K562 (cell line): ENCODE results near the gene ZDHHC14. TPM values are rescaled to one million over a fixed set of nuclear protein-coding genes. Genes with fewer than 3 reads are reported as not detected.

Experiments used
- DPF2 ChIP-seq: fragments of 450-650 bp; IDR thresholded peaks from 2 replicates; pipeline ENCODE4 v1.6.1; 2016
- GATA2 ChIP-seq: sonication (generic); formaldehyde crosslinking; IDR thresholded peaks from 2 replicates; pipeline ENCODE4 v1.4.0; 2020; ENCODE audit warnings: mild to moderate bottlenecking, missing genetic modification reagents
- GTF2F1 ChIP-seq: IDR thresholded peaks from 2 replicates; pipeline ENCODE4 v1.6.1; 2011; ENCODE audit warnings: low read depth, low read length, improper control_type of control experiment
- HMG20B ChIP-seq: fragments of 250-450 bp; sonication (Bioruptor Pico); IDR thresholded peaks from 2 replicates; pipeline ENCODE4 v1.5.0; 2021; ENCODE audit warnings: mild to moderate bottlenecking
- MED1 ChIP-seq: sonication (generic); formaldehyde crosslinking; IDR thresholded peaks from 2 replicates; pipeline ENCODE4 v1.8.1; 2023; ENCODE audit warnings: missing genetic modification reagents, borderline replicate concordance
- MEF2D ChIP-seq: conservative IDR thresholded peaks from 2 replicates; pipeline ENCODE4 v1.6.1; 2016; ENCODE audit warnings: low read depth, missing genetic modification characterization, missing compliant biosample characterization
- MTA3 ChIP-seq: fragments of 450-650 bp; formaldehyde crosslinking; IDR thresholded peaks from 2 replicates; pipeline ENCODE4 v1.6.1; 2017; ENCODE audit warnings: mild to moderate bottlenecking, borderline replicate concordance
- NBN ChIP-seq: fragments of 450-650 bp; IDR thresholded peaks from 2 replicates; pipeline ENCODE4 v1.6.1; 2016; ENCODE audit warnings: low read depth, mild to moderate bottlenecking
- TSC22D4 ChIP-seq: fragments of 450-650 bp; IDR thresholded peaks from 2 replicates; pipeline ENCODE4 v1.6.1; 2016; ENCODE audit warnings: missing genetic modification characterization, missing biosample characterization, control low read depth
- XRCC5 ChIP-seq: fragments of 200-400 bp; formaldehyde crosslinking; IDR thresholded peaks from 2 replicates; pipeline ENCODE4 v1.6.1; 2017; ENCODE audit warnings: low read depth, mild to moderate bottlenecking, low read length
- ZBTB7A ChIP-seq: IDR thresholded peaks from 2 replicates; pipeline ENCODE4 v1.6.1; 2011; ENCODE audit warnings: low read depth, mild to moderate bottlenecking, low read length, moderate library complexity, borderline replicate concordance; ENCODE audit not compliant: control insufficient read depth
- ZEB2 ChIP-seq: fragments of 450-650 bp; IDR thresholded peaks from 2 replicates; pipeline ENCODE4 v1.6.1; 2016
- ZNF668 ChIP-seq: fragments of 250-450 bp; sonication (Bioruptor Pico); IDR thresholded peaks from 2 replicates; pipeline ENCODE4 v1.8.0; 2022; ENCODE audit warnings: mild to moderate bottlenecking, inconsistent platforms
- polyA plus RNA-seq, 8 experiments: library from polyadenylated mRNA; depleted of rRNA in 4 of 8; stranded (reverse) in 5 of 8; unstranded in 3 of 8; fragments of >200 nt; fragmentation: Nextera tagmentation in 2 of 8; fragmentation: Illumina TruSeq in 1 of 8; extraction: Ambion mirVana in 2 of 8; extraction: Trizol in 1 of 8; gene quantifications; 2 replicates each; pipeline versions ENCODE4 v1.2.1 to v1.2.3, GENCODE V29; 2011 to 2014; ENCODE audit warnings: inconsistent platforms in 1 of 8, missing spikeins in 1 of 8
- total RNA-seq, 7 experiments: library from RNA; depleted of rRNA in 6 of 7; stranded (reverse); fragments of >200 nt in 6 of 7; fragmentation: Illumina TruSeq in 2 of 7; extraction: Trizol in 2 of 7; gene quantifications; 2 replicates each; pipeline versions ENCODE4 v1.2.1 to v1.2.3, GENCODE V29; 2011 to 2021; ENCODE audit warnings: low replicate concordance in 1 of 7
- TF ChIP-seq, protein P1 (sequence below): fragments of 250-450 bp; sonication (Bioruptor Pico); IDR thresholded peaks from 2 replicates; pipeline ENCODE4 v1.4.0; 2020; ENCODE audit warnings: mild to moderate bottlenecking
- TF ChIP-seq, protein P2 (sequence below): fragments of 450-650 bp; IDR thresholded peaks from one replicate; pipeline ENCODE4 v1.6.1; 2018; ENCODE audit warnings: mild to moderate bottlenecking, moderate library complexity; ENCODE audit not compliant: partially characterized antibody
- TF ChIP-seq, protein P3 (sequence below): sonication (generic); formaldehyde crosslinking; IDR thresholded peaks from 2 replicates; pipeline ENCODE4 v1.8.0; 2023; ENCODE audit warnings: mild to moderate bottlenecking, missing genetic modification reagents
- TF ChIP-seq, protein P4 (sequence below): fragments of 250-450 bp; sonication (Bioruptor Pico); IDR thresholded peaks from 2 replicates; pipeline ENCODE4 v1.8.0; 2021; ENCODE audit warnings: mild to moderate bottlenecking, moderate library complexity

ZDHHC14 gene
- total and polyA plus RNA-seq, 9 of the 15 experiments (the other 6 are each of a cell fraction or from before 2014, with no cell fraction given): 0.92 to 23.1 (median 13.8) TPM

DNA sequence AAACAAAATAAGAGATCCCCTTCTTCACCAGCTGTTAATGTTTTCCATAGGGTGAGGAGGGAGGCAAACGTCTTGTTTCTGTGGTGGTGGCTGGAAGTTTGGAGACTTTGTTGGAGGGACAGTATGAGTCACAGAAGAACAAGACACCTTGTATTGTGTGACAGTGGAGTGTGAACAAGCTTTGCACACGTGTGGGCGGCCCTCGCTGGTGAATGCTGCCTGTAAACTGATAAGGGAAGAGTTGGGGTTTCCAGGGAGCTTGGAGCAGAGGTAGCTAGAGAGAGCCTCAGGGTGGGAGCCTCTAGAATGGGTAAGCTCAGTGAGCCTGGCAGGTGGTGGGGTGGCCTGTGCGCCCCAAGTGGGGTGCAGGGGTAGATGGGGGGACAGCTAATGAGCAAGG is 78.3 kb downstream of the ZDHHC14 start (continued):
- TF ChIP-seq, protein P1, sequence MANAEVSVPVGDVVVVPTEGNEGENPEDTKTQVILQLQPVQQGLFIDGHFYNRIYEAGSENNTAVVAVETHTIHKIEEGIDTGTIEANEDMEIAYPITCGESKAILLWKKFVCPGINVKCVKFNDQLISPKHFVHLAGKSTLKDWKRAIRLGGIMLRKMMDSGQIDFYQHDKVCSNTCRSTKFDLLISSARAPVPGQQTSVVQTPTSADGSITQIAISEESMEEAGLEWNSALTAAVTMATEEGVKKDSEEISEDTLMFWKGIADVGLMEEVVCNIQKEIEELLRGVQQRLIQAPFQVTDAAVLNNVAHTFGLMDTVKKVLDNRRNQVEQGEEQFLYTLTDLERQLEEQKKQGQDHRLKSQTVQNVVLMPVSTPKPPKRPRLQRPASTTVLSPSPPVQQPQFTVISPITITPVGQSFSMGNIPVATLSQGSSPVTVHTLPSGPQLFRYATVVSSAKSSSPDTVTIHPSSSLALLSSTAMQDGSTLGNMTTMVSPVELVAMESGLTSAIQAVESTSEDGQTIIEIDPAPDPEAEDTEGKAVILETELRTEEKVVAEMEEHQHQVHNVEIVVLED (CRISPR knock-in tag): no peak
- TF ChIP-seq MEF2D (tag): 0 out of 2 replicates have a peak, but pooled peaks have one; percentile 38
- 0 out of 2 replicates have a peak, but pooled peaks have one; percentile 20 for TF ChIP-seq XRCC5
- TF ChIP-seq GATA2 (CRISPR knock-in tag): no peak; the same call in 1 of the 2 replicates
- TF ChIP-seq, protein P2, sequence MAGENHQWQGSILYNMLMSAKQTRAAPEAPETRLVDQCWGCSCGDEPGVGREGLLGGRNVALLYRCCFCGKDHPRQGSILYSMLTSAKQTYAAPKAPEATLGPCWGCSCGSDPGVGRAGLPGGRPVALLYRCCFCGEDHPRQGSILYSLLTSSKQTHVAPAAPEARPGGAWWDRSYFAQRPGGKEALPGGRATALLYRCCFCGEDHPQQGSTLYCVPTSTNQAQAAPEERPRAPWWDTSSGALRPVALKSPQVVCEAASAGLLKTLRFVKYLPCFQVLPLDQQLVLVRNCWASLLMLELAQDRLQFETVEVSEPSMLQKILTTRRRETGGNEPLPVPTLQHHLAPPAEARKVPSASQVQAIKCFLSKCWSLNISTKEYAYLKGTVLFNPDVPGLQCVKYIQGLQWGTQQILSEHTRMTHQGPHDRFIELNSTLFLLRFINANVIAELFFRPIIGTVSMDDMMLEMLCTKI: no peak
- peak; percentile 60 for TF ChIP-seq MTA3
- TF ChIP-seq ZEB2: peak; percentile 71
- TF ChIP-seq, protein P3, sequence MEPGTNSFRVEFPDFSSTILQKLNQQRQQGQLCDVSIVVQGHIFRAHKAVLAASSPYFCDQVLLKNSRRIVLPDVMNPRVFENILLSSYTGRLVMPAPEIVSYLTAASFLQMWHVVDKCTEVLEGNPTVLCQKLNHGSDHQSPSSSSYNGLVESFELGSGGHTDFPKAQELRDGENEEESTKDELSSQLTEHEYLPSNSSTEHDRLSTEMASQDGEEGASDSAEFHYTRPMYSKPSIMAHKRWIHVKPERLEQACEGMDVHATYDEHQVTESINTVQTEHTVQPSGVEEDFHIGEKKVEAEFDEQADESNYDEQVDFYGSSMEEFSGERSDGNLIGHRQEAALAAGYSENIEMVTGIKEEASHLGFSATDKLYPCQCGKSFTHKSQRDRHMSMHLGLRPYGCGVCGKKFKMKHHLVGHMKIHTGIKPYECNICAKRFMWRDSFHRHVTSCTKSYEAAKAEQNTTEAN (CRISPR knock-in tag): peak; percentile 97
- TF ChIP-seq NBN: 0 out of 2 replicates have a peak, but pooled peaks have one; percentile 56
- TF ChIP-seq, protein P4, sequence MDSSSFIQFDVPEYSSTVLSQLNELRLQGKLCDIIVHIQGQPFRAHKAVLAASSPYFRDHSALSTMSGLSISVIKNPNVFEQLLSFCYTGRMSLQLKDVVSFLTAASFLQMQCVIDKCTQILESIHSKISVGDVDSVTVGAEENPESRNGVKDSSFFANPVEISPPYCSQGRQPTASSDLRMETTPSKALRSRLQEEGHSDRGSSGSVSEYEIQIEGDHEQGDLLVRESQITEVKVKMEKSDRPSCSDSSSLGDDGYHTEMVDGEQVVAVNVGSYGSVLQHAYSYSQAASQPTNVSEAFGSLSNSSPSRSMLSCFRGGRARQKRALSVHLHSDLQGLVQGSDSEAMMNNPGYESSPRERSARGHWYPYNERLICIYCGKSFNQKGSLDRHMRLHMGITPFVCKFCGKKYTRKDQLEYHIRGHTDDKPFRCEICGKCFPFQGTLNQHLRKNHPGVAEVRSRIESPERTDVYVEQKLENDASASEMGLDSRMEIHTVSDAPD (CRISPR knock-in tag): no peak
- TF ChIP-seq HMG20B (CRISPR knock-in tag): no peak
- no peak for TF ChIP-seq ZBTB7A
- TF ChIP-seq MED1 (CRISPR knock-in tag): no peak
- no peak for TF ChIP-seq GTF2F1
- TF ChIP-seq ZNF668 (CRISPR knock-in tag): no peak
- TF ChIP-seq TSC22D4: no peak
- TF ChIP-seq DPF2: peak; percentile 93
